GM21825 (cell line): Measurements from ENCODE around the gene BCL2L1.
"Not testable (repeated sequence)": the region's sequence is repeated elsewhere in the genome, so short reads cannot be mapped to it uniquely, and the experiment has no call there.

Source experiments
- ATAC-seq: cut with Tn5 transposase; IDR thresholded peaks from one replicate; pipeline ENCODE4 v1.9.1; 2021; ENCODE audit warnings: mild to moderate bottlenecking, moderate library complexity; ENCODE audit not compliant: unreplicated experiment

BCL2L1 gene

DNA sequence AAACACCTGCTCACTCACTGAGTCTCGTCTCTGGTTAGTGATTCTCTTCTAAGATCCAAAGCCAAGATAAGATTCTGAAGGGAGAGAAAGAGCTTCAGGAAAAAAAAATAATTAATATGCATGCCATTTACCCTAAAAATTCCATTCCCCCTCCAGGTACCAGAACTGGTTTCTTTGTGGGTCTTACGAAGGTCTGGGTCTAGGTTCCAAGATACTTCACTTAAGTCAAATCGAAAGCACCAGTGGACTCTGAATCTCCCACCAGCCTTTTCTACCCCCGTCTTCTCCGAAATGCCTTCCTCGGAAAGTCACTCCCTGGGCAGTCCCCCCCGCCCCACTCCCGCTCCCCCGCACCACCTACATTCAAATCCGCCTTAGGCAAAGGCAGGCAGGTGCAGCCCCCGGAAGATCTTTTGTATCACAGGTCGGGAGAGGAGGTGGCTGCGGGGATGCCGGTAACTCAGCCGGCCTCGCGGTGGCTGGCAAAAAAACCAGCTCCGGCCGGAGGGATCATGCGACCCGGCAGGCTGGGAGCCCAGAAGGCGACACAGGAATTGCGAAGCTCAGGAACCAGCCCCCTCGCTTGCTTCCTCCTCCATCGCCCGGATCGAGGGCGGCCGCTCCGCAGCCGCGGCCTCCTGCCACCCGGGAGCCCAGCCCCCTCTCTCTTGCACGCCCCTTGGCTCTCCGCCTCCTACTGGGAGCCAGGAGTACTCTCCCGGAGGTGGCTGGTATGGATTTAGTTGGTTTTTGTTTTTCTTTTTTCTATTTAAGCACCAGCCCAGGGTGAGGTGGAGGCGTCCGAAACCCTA lies at the start of gene BCL2L1:
Gene BCL2L1, minus strand, starts transcription at position 612 of the 812 bp plus-strand sequence. CDS start 650 bp downstream, outside the sequence.
- peak; percentile 17 for ATAC-seq

DNA sequence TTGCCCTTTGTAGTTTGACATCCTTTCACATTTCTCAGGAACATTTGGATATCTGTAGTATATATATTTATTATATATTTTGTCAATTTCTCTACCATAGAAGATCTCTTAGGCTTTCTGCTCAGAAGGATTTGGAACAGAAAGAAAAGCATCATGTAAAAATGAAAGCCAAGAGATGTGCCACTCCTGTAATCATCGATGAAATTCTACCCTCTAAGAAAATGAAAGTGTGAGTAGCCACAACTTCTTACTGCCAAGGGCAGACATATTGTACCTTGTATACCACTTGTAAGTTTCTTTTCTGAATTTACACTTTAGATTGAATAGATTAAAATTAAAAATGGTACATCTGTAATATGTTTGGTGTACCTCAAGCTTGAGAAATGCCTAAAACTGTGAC lies 47.6 kb upstream of the BCL2L1 start:
- no peak for ATAC-seq

DNA sequence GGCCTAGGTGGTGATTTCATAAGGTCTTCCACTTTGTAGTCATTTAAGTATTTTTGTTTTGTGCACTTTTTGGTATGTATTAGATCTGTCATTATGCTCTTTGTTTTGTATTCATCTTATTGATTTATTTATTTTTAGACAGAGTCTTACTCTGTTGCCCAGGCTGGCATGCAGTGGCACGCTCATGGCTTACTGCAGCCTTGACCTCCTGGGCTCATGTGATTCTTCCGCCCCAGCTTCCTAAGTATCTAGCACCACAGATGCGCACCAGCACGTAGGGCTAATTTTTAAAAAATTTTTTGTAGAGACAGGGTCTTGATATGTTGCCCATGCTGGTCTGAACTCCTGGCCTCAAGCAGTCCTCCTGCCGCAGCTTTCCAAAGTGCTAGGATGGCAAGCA lies 47.0 kb upstream of the BCL2L1 start:
- no peak for ATAC-seq

DNA sequence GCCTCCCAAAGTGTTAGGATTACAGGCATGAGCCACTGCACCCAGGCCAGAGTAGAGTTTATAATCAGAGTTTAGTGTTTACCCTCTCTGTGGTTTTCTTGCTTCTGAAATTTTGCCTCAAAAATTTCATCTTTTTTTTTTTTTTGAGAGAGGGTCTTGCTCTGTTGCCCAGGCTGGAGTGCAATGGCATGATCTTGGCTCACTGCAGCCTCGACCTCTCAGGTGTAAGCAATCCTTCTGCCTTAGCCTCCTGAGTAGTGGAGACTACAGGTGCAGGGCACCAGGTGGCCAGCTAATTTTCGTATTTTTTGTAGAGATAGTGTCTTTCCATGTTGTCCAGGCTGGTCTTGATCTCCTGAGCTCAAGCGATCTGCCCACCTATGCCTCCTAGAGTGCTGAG lies 45.1 kb upstream of the BCL2L1 start:
- ATAC-seq: no peak

DNA sequence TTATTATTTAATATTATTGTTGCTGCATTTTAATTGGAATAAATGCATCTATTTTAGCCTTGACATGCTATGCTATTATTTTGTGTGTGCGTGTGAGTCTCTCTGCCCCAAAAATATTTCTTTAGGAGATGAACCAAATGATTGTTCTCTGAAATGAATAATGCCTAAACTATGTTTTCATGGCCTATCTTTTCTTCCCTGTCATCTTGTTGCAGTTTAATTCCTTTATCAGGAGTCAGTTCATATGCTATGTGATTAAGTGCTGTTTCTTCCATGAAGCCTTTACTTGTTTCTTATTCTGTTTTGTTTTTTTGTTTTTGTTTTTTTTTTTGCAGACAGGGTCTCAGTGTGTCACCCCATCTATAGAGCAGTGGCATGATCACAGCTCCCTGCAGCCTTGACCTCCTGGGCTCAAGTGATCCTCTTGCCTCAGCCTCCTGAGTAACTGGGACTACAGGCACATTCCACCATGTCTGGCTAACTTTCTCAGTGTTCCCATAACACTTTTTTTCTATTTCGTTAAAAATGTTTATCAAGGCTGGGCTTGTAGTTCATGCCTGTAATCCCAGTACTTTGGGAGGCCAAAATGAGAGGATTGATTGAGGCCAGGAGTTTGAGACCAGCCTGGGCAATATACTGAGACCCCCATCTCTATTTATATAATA lies 42.1 kb upstream of the BCL2L1 start:
- no peak for ATAC-seq

DNA sequence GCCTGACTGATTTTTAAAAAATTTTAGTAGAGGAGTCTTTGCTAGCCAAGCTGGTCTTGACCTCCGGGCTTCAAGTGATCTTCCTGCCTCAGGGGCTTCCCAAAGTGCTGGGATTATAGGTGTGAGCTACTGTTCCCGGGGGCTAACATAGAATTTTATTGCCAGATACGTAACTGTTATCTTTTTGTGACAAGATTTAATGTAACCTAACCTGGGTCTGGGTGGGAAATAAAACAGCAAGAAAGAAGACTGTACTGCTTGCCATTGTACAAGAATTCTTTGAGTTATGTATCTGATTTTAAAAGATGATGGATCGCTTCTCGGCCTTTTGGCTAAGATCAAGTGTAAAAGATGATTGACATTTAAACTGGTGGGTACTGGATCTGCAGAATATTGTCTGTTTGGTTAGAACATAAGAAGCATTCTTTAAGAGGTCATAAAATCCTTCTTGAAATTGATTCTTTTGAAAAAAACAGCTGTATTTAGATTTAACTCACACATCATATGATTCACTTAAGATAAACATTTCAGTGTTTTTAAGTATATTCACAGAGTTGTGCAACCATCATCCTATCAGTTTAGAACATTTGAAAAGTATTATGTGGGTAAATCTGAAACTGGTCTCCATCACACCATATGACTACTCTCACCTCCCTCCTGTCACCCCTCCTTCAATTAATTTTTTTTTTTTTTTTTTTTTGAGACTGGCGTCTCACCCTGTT lies 38.0 kb upstream of the BCL2L1 start:
- ATAC-seq: no peak

DNA sequence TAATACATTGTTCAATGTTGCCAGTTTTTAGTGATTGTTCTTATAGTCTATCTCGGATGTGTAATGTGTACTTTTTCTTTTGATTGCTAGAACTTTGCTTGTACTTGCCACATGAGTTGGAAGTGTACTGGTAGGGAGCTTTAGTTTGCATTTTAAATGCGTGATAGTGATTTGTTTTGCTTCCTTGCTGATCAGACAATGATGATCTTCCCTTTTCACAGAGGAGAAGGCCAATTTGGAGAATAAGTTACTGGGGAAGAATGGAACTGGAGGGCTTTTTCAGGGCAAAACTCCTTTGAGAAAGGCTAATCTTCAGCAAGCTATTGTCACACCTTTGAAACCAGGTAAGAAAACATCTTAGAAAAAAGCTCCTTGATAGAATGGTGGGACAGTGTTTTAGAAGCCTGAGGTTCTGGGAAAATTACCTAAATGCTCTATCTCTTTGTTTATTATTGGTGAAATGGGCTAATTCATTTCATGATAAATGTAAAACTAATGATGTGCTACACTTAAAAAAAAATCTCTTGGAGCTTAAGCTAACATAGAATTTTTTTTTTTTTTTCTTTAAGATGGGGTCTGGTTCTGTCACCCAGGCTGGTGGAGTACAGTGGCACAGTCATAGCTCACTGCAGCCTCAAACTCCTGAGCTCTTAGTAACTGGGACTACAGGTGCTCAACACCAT lies 37.3 kb upstream of the BCL2L1 start:
- no peak for ATAC-seq

DNA sequence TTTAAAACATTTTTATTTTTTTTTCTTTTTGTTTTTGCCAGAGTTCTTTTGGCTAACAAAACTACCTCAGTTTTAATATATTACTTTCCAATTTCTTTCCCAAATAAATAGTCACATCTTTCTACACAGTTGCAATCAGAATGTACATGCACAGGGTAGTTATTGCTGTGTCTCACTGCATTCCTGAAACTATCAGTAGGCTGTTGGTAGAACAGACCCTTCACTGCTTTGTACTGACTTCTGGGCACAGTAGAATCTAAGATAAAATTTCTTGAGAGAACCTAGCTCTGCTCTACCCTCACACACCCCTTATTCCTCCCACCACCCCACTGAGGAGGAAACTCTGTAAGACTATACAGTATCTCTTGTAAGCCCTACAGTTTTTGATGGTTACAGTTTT lies 36.3 kb upstream of the BCL2L1 start:
- no peak for ATAC-seq

DNA sequence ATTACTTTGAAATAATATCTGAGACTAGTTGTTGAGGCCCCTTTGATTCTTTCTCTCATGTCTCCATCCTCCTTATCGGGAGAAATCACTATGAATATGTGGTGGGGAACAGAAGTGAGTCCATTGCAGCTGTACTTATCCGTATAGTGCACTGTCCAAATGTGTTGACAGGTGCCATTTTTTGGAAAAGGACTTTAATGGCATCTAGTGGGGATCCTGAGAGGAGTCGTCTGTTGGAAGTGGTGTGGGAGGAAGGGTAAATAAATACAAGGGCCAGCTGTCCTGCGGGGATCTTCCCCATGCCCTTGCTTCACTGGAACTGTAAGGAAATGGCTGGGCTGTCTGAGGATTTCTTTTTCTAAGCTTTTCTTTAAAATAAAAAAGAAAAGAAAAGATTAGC lies 35.9 kb upstream of the BCL2L1 start:
- ATAC-seq: no peak

DNA sequence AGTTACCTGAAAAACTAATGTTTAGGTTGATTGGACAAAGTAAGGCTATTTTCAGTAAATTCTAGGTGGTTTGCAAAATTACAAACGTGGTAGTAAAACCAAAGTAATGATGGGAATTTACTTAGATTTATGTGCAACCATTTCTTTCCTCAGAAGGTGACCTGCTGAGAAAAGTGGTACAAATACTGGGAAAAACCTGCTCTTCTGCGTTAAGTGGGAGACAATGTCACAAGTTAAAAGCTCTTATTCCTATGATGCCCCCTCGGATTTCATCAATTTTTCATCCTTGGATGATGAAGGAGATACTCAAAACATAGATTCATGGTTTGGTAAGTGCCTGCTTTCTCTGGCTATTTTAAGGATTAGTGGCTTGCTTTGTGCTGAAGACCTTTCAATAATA lies 34.6 kb upstream of the BCL2L1 start:
- no peak for ATAC-seq

DNA sequence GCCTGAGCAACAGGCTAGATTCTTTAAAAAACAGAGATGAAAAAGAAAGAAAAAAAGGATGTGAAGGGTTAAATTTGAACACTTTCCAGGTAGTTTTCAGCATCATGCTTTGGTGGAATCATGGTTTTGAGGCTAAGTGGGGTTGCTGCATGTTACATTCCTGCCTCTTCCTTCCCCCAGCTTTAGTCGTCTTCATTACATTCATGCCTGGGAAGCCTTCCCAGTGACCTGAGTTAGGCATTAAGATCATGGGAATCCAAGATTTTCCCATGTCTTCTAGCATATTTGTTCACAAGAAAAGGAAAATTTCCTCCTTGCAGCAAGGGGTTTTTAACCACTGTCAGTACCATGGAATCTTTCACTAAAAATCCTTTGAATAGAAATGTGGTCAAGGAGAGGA lies 28.5 kb upstream of the BCL2L1 start:
- ATAC-seq: no peak

DNA sequence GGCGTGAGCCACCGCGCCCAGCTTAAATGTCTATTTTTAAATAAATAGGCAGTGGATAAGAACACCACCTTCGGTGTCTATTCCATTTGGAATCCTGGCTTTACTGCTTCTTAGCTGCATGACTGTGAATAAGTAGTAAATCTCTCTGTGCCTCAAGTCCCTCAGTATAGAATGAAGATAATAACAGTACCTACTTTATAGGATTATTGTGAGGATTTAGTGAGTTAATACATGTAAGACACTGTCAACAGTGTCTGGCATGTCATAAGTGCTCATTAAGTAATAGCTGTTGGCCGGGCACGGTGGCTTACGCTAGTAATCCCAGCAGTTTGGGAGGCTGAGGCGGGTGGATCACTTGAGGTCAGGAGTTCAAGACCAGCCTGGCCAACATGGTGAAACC lies 26.6 kb upstream of the BCL2L1 start:
- no peak for ATAC-seq

DNA sequence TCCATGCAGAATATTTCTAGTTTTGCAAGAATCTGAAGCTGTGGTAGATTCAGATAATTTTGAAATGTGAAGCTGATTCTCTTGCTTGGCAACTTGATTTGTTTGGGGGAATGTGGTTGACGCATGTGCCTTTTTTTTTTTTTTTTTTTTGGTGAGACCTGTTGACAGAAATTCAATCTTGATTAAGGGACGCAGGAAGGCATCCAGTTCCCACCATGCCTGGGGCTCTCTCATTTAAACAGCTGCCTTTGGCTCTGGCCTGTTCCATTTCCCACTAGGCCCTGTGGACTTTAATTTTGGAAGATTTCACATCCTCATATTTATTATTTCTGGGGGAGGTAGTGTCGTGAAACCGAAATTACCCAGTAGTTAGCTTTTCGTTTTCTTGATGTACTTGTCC lies 25.0 kb upstream of the BCL2L1 start:
- no peak for ATAC-seq

DNA sequence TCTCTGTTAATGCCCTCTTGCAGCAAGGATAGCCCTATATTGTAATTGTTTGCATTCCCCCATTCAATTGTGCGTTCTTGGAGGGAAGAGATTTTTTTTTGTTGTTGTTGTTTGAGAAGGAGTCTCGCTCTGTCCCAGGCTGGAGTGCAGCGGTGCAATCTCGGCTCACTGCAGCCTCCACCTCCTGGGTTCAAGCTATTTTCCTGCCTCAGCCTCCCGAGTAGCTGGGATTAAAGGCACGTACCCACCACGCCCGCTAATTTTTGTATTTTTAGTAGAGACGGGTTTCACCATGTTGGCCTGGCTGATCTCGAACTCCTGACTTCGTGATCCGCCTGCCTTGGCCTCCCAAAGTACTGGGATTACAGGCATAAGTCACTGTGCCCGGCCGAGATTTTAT lies 24.4 kb upstream of the BCL2L1 start:
- ATAC-seq: not testable (repeated sequence)

DNA sequence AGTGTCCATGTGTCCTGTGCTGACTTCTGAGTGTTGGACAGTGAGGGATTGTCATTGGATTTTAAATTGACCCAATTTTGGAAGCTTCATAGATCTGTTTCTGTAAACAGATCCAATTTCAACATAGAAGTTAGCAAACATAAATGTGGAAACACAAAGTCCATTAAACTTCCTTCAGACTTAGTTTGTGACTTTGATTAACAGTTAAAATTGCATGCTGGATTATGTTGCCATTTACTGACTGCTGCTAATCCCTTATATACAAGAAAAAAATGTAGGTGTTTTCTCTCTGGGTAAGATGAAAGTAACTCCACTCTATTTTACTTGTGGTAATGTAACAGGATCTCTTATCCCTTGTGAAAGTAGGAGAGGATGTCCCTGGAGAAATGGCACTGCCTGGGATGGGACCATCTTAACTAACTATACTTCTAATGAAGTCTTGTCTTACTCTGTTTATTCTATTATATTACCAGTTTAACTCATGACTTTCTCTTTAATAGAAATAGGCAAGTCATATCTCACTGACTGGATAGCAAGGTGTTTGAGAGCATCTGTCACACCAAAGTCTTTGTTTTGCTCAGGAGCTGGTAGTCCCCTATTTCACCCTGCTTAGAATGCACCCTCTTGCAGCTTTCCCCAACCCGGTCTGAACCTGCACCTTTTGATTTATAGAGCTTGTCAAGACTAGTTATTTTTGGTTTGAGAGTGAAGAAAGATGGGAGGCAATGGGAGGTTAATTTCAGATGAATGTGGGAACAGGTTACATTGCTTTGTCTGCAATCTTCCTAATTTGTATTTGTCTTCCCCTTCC lies 23.6 kb upstream of the BCL2L1 start:
- ATAC-seq: no peak

DNA sequence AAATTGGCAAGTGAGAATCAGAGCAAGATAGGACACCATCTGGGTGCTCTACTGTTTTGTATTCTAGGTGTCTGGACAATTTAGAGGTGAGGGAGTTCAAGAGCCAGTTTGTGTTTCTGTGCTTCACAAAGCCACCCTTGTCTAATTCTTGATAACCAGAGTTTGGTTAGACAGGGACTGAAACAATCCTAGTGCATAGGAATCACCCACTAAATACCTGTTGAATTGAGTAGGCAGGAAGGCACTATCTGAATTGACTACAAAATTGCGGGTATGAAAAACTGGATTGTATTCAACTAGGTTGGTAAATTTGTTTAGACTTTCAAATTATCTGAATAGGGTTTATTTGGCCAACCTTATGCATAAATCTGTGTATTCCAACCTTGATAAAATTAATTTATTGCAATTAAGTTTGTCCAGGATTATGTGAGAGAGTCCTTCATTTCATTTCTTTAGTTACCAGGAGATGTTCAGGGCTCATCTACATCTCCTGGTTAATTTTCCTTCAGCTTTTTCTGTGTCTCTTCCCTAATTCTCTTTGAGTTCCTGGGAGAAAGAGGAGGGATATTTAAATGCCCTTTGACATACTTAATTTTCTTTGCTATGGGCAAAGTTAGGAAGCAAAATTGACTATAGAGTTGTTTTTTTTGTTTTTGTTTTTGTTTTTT lies 18.1 kb upstream of the BCL2L1 start:
- ATAC-seq: no peak

DNA sequence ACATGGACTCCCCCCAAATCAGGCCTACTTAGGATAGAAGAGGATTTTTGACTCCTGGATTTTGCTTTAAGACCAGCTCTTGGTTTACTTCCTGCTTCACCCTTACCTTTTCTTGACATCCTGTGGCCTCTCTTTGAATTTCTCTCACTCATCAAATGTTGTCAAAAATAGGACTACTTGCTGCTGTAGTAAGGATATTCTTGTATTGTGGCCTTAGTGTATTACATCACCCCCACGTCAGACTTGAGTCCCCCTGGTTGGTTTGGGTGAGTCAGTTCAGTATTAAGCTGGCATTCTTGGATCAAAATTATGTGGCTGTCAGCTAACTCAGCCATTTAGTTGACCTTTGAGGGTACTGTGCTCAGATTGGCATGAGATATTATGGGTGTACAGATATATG lies 17.5 kb upstream of the BCL2L1 start:
- no peak for ATAC-seq

DNA sequence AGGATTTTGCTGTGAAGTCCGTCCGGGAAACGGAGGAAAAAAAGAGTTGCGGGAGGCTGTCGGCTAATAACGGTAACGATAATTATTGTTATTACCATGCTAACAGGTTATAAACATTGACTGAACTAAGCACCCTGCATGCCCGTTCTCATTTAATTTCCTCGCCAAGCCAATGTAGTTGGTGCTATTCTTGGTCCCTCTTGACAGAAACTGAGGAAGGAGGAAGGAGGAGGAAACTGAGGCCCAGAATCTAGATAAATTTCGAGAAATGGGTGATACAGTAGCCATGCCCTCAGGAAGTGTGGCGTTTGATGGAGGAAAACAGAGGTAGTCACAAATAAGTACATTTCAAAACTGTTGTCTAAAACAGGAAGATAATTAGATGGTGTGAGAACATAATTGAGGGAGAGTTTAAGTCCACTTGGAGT lies 16.9 kb upstream of the BCL2L1 start:
- ATAC-seq: no peak

DNA sequence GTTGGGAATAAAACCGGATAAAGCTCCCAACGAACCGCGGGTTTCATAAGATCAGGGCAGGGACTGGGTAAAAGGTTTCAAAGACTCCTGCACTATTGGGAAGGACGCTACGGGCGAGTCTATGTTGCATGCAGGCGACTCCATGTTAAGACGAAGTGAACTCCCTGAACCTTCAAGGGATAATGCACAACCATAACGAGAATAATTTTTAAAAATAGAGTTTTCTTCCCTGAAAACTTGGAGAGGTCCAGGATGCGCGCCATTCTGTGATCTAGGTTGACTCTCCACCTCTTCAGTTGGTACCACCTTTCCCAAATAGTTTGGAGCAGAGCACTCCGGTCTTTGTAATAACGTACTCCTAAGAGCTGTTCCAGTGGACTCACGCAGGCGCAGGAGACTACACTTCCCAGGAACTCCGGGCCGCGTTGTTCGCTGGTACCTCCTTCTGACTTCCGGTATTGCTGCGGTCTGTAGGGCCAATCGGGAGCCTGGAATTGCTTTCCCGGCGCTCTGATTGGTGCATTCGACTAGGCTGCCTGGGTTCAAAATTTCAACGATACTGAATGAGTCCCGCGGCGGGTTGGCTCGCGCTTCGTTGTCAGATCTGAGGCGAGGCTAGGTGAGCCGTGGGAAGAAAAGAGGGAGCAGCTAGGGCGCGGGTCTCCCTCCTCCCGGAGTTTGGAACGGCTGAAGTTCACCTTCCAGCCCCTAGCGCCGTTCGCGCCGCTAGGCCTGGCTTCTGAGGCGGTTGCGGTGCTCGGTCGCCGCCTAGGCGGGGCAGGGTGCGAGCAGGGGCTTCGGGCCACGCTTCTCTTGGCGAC lies 16.3 kb upstream of the BCL2L1 start, which contains the start of gene TPX2:
Gene TPX2, plus strand, starts transcription at position 562 of the 821 bp plus-strand sequence. CDS start 18,187 bp downstream, outside the sequence.
- ATAC-seq: peak; percentile 97
